SKM-1 treated with dmso at 0.1 percent for 144 hours (cell line): ENCODE measurements around the gene GOPC.
"Not testable (repeated sequence)": the region's sequence is repeated elsewhere in the genome, so short reads cannot be mapped to it uniquely, and the experiment has no call there.

Experiments used
- DNase-seq: peaks from one replicate; lab custom pipeline; 2025; ENCODE audit not compliant: unreplicated experiment; lab: John Stamatoyannopoulos, UW

GOPC gene

GRCh38 chr6:117602151-117602898 is at the start of gene GOPC:
TSS of gene GOPC (minus strand) at chr6:117602511. CDS start at chr6:117602288, 223 bp downstream.
- peak; percentile 97 for DNase-seq

- not testable (repeated sequence) for DNase-seq
These were observed 49.7 kb upstream of the GOPC start for GRCh38 chr6:117651984-117652383.

- DNase-seq = no peak
These were observed 40.7 kb upstream of the GOPC start for GRCh38 chr6:117642976-117643375.

DNA sequence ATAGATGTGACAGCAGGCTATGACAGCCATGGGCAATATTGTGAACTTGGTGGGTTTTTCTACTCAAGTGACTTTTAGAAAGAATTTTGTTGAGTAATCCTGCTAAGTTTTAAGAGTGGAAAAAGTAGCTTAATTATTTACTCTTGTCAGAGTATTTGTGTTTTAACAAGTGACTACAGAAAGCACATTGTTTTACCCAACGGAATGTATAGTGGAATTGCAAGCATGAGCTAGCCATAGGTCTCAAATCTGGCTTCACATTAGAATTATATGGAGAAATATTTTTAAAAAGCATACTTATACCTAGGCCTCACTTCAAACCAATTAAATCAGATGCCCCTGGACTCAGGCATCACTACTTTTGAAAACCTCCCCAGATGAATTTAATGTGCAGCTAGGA is 35.5 kb upstream of the GOPC start:
- no peak for DNase-seq

GRCh38 chr6:117629119-117629660 is 26.9 kb upstream of the GOPC start:
- DNase-seq = no peak

DNA sequence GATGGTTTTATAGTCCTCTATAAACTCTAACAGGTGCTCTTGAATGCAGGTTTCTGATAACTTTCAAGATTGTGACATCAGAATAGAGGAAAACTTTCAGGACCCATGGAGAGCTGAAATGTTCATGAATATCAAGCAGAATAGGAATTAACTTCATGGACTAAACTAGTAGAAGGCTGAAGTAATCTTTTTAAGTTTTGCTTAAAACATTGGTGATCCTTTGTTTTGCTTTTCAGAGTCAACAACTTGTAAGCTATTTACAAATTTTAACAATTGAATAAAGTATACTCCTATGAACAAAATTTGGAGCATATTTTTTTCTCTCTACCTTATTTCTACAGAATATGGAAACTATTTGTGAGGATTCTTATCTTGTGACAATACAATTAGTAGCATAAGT is 25.2 kb upstream of the GOPC start:
- no peak for DNase-seq

DNA sequence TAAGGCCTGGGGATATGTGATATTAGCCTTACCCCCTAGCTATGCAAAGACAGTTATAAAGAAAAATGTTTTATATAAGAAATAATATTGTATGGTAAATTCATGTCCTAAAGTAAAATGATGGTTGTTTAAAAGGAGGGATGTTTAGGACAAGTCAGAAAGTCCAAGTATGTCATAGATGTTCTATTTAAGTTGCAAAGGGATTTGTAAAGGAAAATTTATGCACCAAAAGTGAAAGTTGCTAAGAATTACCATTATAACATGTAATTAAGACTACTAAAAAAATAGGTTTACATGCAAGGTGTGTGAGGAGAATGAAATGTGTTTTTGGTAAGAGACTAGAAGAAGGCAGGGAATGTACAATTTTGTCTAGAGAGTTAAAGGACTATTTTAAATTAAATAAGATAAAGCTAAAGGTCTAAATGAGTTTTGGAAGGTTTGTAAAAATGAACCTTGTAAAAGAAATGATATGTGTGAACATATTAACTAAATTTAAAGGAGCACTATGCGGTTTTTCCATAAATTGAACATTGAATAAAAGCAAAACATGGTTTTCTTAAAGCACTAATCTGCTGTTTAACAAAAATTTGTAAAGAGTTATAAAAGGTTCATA is 22.7 kb upstream of the GOPC start:
- no peak for DNase-seq

DNA sequence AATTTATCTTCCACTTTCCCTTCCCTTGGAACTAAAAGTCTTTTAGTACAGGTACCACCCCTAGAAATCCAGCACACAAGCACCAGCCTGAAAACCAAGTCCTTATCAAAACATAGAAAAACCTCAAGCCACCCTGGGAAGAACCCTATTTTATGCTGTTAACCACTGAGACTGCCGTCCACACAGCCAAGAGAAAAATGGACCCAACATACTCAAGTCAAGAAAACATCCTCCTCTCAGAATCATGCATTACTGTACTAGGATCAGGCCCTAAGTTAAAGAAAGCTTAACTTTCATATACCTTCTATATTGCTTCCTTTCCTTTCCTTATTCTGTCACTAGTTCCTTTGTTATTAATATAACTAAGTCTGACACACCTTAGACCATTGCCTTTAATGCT is 16.9 kb upstream of the GOPC start:
- no peak for DNase-seq

- DNase-seq = no peak
These were observed 15.1 kb upstream of the GOPC start for GRCh38 chr6:117617210-117618035.

GRCh38 chr6:117616391-117617209 is 14.3 kb upstream of the GOPC start:
- no peak for DNase-seq

DNA sequence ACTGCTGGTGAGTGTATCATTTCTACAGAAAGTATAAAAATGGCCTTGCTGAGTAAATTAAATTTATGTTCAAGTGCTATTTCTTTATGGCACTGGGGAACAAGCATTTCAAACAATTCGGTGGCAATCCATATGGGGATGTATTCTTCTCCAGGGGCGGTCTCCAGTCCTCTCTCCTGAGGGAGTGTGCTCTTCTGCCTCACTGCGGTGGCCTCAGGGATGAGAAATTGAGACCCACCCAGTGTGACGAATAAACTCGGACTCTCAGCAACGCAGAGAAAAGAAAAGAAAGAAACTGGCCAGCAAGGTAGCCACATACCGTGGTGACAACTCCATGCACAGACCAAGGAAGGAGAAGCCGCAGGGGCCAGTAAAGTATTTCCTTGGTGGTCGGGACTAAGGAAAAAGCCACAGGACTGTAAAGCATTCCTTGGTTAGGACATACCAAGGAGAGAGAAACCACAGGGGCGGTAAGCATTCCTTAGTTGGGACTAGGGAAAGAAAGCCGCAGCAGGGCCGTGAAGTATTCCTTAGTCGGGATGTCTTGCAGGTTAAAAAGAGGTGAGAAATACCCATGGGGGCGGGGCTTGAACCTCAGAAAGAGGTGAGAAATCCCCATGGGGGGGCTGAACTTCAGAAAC is 13.6 kb upstream of the GOPC start:
- DNase-seq = no peak

GRCh38 chr6:117613920-117614560 is 11.7 kb upstream of the GOPC start:
- no peak for DNase-seq

GRCh38 chr6:117607511-117607910 is 5.2 kb upstream of the GOPC start:
- no peak for DNase-seq

DNA sequence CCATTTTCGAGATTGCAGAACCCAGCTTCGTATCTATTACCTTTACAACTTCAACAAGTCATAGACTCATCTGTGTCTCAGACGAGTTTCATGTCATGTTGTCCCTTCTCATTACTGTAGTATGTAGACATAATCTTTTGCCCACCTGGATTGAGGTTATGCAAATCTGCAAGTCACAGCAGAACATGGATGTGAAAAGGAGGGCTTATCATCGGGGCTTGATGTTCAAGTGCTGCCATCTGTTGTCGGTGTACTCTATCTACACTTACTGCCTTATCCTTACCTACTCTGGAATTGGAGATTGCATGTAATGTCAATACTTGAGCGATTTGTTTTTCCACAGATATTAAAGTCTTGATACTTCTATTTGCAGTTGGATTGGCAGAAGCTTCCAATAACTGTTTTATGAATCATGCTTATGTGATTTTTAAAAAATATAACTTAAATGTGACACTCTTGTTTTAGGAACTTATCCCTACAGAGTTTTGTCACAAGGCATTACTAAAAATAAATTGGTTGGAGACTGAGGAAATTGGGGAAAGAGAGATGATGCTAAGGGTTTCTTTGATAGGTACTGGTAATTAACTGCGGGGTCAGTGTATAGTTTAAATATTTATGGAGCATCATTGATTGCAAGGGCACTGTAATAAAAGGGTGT is 3.0 kb upstream of the GOPC start:
- DNase-seq = peak; percentile 58

DNA sequence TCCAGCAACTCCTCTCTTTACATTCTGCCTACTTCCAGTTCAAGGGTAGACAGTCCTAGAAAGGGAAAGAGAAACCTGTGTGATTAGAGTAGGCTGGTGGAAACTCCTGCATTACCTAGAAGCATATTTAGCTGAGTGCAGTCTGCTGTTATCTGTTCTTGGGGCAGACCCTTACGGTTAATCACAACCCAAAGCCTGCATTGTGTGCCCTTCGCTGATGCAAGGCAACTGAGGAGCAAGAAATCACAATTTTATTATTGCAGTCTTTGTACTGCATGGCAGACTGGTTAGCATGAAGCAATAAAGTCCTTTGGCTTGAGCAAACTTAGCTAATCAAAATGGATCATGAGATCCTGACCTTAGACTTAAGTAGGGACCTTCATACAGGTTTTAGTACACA is 1.5 kb upstream of the GOPC start:
- DNase-seq = no peak

GRCh38 chr6:117602899-117603588 is 733 bp upstream of the GOPC start:
- no peak for DNase-seq

GRCh38 chr6:117601811-117602150 is 530 bp downstream of the GOPC start:
- no peak for DNase-seq

- peak; percentile 22 for DNase-seq
These were observed 2.1 kb downstream of the GOPC start for GRCh38 chr6:117600008-117600743.
